Osteocyte (in vitro differentiated cells): ENCODE measurements around the gene RAP1GAP2. TPM values are rescaled to one million over a fixed set of nuclear protein-coding genes. Genes with fewer than 3 reads are reported as not detected.
A peak's percentile ranks its signal among the peaks of the same experiment; 100 is the strongest.

Experiments used
- DNase-seq: peaks from one replicate; pipeline ENCODE4 v3.0.0; 2021; ENCODE audit warnings: mixed read lengths; ENCODE audit not compliant: unreplicated experiment; ENCODE audit errors: extremely low spot score
- H3K27ac Mint-ChIP-seq: one replicate; pipeline ENCODE4 v1.8.0; 2021; ENCODE audit warnings: mild to moderate bottlenecking, mixed read lengths; ENCODE audit not compliant: unreplicated experiment
- H3K27me3 Mint-ChIP-seq: one replicate; pipeline ENCODE4 v1.8.0; 2021; ENCODE audit warnings: mixed read lengths; ENCODE audit not compliant: unreplicated experiment
- H3K36me3 Mint-ChIP-seq: one replicate; pipeline ENCODE4 v1.8.0; 2021; ENCODE audit warnings: mixed read lengths; ENCODE audit not compliant: unreplicated experiment
- H3K4me1 Mint-ChIP-seq: one replicate; pipeline ENCODE4 v1.8.0; 2021; ENCODE audit warnings: mixed read lengths; ENCODE audit not compliant: unreplicated experiment
- H3K4me3 Mint-ChIP-seq: one replicate; pipeline ENCODE4 v1.8.0; 2021; ENCODE audit warnings: mild to moderate bottlenecking, moderate library complexity, mixed read lengths; ENCODE audit not compliant: unreplicated experiment
- H3K9me3 Mint-ChIP-seq: one replicate; pipeline ENCODE4 v1.8.0; 2021; ENCODE audit warnings: mixed read lengths; ENCODE audit not compliant: unreplicated experiment
- total RNA-seq: library from RNA; stranded (reverse); gene quantifications from 2 replicates; pipeline ENCODE4 v1.2.1, GENCODE V29; 2021
- TF ChIP-seq, protein P1 (sequence below): fragments of 200-600 bp; sonication (generic); IDR thresholded peaks from 2 replicates; pipeline ENCODE4 v1.5.0; 2021; ENCODE audit warnings: antibody characterized with exemption, mild to moderate bottlenecking, moderate library complexity

The RAP1GAP2 gene
- total RNA-seq, 1 donor from 2014 or later: 6.3 TPM

DNA sequence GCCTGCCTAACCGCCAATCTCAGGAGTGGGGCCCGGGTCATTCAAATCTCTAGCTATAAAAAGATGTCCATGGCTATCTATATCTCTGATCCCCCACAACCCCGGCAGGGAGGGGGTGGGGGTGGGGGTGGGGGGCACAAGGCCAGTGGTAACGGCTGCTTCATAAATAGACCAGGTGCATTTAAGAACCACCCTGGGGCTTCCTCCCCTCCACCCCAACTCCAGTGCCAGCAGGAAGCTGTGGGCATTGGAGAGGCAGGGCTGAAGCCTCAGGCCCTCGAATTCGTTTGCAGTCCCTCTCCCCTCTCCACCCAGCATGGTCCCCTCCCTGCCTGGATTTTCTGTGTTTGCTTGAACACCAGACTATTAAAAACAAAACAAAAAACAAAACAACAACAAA, 56.0 kb downstream of the RAP1GAP2 start:
- Mint-ChIP-seq H3K4me3 (peak overlapping the region; percentile 59), H3K36me3 (no peaks in the 10 kb centered on the region), H3K9me3 (no peaks in the 10 kb centered on the region), H3K27me3 (peaks cover 3% of the 10 kb centered on the region), H3K4me1 (peaks cover 21% of the 10 kb centered on the region), H3K27ac (no peak overlapping the region)
- no peak for DNase-seq
- TF ChIP-seq, protein P1, sequence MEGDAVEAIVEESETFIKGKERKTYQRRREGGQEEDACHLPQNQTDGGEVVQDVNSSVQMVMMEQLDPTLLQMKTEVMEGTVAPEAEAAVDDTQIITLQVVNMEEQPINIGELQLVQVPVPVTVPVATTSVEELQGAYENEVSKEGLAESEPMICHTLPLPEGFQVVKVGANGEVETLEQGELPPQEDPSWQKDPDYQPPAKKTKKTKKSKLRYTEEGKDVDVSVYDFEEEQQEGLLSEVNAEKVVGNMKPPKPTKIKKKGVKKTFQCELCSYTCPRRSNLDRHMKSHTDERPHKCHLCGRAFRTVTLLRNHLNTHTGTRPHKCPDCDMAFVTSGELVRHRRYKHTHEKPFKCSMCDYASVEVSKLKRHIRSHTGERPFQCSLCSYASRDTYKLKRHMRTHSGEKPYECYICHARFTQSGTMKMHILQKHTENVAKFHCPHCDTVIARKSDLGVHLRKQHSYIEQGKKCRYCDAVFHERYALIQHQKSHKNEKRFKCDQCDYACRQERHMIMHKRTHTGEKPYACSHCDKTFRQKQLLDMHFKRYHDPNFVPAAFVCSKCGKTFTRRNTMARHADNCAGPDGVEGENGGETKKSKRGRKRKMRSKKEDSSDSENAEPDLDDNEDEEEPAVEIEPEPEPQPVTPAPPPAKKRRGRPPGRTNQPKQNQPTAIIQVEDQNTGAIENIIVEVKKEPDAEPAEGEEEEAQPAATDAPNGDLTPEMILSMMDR: no peak

GRCh38 chr17:2852729-2853282, 56.6 kb downstream of the RAP1GAP2 start:
- Mint-ChIP-seq H3K27me3 (peaks cover 3% of the 10 kb centered on the region), H3K36me3 (no peaks in the 10 kb centered on the region), H3K27ac (no peak overlapping the region), H3K4me1 (peaks cover 19% of the 10 kb centered on the region), H3K4me3 (peak overlapping the region; percentile 58), H3K9me3 (no peaks in the 10 kb centered on the region)
- TF ChIP-seq, protein P1: no peak
- DNase-seq: no peak

GRCh38 chr17:2853283-2854142, 57.3 kb downstream of the RAP1GAP2 start:
- Mint-ChIP-seq H3K4me3 (peak overlapping the region; percentile 81), H3K36me3 (no peaks in the 10 kb centered on the region), H3K27ac (no peak overlapping the region), H3K27me3 (peaks cover 3% of the 10 kb centered on the region), H3K9me3 (no peaks in the 10 kb centered on the region), H3K4me1 (peaks cover 19% of the 10 kb centered on the region)
- DNase-seq: peak; percentile 87
- TF ChIP-seq, protein P1: no peak

GRCh38 chr17:2854143-2855055, 58.2 kb downstream of the RAP1GAP2 start:
- no peak for DNase-seq
- H3K9me3 Mint-ChIP-seq: no peaks in the 10 kb centered on the region
- H3K4me3 Mint-ChIP-seq: peak overlapping the region; percentile 81
- H3K36me3 Mint-ChIP-seq: no peaks in the 10 kb centered on the region
- TF ChIP-seq, protein P1: no peak
- no peaks in the 10 kb centered on the region for H3K27me3 Mint-ChIP-seq
- H3K27ac Mint-ChIP-seq: no peak overlapping the region
- H3K4me1 Mint-ChIP-seq: peaks cover 14% of the 10 kb centered on the region
